Measurements from ENCODE around the gene ELK3.

Gene ELK3

DNA sequence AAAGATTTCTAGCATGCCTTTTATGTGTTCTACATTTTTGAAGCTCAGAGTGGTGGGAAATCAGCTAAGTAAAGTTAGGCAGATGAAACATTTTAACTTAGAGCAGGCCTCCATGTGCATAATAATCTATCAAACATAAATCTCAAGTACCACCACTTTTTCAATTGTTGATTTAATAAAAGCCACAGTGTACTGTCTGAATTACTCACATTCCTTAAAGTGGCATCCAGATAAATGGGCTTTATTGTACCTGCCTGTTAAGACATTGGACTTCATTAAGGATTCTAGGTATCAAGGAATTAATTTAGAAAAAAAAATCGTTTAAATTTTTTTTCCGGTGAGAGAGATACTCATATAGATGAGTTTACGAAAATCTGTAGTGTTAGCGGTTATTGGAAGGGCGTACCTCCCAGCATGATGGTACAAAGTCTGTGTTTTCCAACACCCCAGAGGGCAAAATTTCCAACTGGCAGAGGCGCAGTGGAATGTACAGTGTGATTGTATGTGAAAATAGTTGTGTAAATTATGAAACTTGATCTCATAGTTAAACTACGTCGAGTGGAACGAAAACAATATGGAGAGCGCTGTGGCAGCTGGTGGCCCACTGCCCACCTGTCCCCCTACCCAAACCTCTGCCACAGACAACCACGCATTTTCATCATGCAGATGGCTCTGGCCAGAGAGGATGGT is 25.0 kb downstream of the ELK3 start (continued):
- TF ChIP-seq ZNF366 (tag by site-specific recombination; conservative IDR thresholded peaks at IDR 0.05): no peak
- TF ChIP-seq MYNN (tag by site-specific recombination; IDR thresholded peaks at IDR 0.05; ENCODE audit: borderline replicate concordance): no peak
- no peak for TF ChIP-seq KLF16 (tag by site-specific recombination; IDR thresholded peaks at IDR 0.05)

DNA sequence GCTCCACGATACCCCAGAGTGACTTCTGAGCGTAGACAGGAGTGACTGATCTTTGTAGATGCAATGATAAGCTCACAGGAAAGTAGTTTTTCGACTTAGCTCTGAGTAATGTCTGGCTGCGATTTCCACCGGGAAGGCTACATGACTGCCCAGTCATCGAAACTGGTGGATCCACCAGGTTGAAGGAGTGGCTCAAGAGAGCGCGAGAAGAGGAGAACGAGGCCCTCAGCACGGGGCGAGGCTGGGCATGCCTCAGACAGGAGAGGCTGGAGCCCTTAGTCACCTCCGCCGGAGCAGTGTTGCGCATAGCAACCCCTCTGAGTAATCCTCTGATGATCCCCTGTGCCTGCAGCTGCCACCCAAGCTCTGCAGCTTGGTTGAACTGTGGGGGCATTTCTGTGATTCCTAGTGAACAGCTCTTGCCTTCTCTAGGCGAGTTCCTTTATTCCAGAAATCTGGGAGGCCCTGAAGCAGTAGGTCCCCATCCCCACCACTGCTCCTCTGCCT is 25.6 kb downstream of the ELK3 start:
- Histone ChIP-seq H3K36me3 (ENCODE audit: control insufficient read depth in 2 of 2, insufficient read depth in 1 of 2, low read length in 2 of 2) (peaks cover 0 to 5% of the 10 kb centered on the region in 2 experiments; a peak in 1 of 3 replicates), H3K4me1 (ENCODE audit: control insufficient read depth, insufficient read depth, low read length) (no peaks in the 10 kb centered on the region), H3K27ac (ENCODE audit: extremely low read depth, low read depth, low read length) (no peak overlapping the region), H3K4me3 (ENCODE audit: low read depth, low read length) (no peak overlapping the region), H3K9me3 (ENCODE audit: control insufficient read depth, insufficient read depth, low read depth, low read length) (no peaks in the 10 kb centered on the region)
- ChIA-PET POLR2A (interaction anchor here (0.6 kb wide), 1 partner anchor 1200 kb away, joined by 3 read pairs; no protein-coding TSS in a partner anchor), CTCF (interaction anchor here (0.5 to 1.5 kb wide), 3 partner anchors 29 to 370 kb away, joined by 4 to 6 read pairs (median 6); no protein-coding TSS in a partner anchor)
- TF ChIP-seq ZNF239 (tag by site-specific recombination; IDR thresholded peaks at IDR 0.05): no peak
- TF ChIP-seq, protein P1, sequence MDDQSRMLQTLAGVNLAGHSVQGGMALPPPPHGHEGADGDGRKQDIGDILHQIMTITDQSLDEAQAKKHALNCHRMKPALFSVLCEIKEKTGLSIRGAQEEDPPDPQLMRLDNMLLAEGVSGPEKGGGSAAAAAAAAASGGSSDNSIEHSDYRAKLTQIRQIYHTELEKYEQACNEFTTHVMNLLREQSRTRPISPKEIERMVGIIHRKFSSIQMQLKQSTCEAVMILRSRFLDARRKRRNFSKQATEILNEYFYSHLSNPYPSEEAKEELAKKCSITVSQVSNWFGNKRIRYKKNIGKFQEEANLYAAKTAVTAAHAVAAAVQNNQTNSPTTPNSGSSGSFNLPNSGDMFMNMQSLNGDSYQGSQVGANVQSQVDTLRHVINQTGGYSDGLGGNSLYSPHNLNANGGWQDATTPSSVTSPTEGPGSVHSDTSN (CRISPR knock-in tag; IDR thresholded peaks at IDR 0.05): no peak
- no peak for TF ChIP-seq KLF16 (tag by site-specific recombination; IDR thresholded peaks at IDR 0.05)
- TF ChIP-seq ZNF16 (tag by site-specific recombination; IDR thresholded peaks at IDR 0.05; ENCODE audit: low read depth): no peak
- TF ChIP-seq, protein P2, sequence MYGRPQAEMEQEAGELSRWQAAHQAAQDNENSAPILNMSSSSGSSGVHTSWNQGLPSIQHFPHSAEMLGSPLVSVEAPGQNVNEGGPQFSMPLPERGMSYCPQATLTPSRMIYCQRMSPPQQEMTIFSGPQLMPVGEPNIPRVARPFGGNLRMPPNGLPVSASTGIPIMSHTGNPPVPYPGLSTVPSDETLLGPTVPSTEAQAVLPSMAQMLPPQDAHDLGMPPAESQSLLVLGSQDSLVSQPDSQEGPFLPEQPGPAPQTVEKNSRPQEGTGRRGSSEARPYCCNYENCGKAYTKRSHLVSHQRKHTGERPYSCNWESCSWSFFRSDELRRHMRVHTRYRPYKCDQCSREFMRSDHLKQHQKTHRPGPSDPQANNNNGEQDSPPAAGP (tag by site-specific recombination; IDR thresholded peaks at IDR 0.05): no peak
- no peak for TF ChIP-seq SP3 (tag by site-specific recombination; IDR thresholded peaks at IDR 0.05)

DNA sequence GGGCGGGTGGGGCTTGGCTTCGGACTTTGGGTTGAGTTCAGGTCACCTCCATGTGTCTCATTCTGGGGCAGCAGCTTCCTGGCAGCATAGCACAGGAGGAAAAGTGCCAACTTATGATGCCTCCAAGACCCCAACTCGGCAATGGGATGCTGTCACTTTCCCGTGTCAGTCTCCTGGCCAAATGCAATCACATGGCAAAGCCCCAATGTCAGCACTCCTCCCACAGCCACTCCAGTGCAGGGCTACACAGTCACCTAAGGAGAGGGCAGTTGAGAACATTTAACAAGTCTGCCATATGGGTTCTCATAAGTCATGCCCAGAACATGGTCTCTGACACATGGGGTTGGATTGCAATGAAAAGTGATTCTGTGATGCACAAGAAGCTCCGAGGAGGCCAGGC is 26.7 kb downstream of the ELK3 start:
- ChIA-PET POLR2A (no interaction called here), CTCF (interaction anchor here (1.5 kb wide), 1 partner anchor 296 kb away, joined by 6 read pairs; no protein-coding TSS in a partner anchor)
- Histone ChIP-seq H3K36me3 (ENCODE audit: control insufficient read depth in 2 of 2, insufficient read depth in 1 of 2, low read length in 2 of 2) (peaks cover 0 to 6% of the 10 kb centered on the region in 2 experiments; a peak in 1 of 3 replicates), H3K4me1 (ENCODE audit: control insufficient read depth, insufficient read depth, low read length) (no peaks in the 10 kb centered on the region), H3K4me3 (ENCODE audit: low read depth, low read length) (no peak overlapping the region), H3K27ac (ENCODE audit: extremely low read depth, low read depth, low read length) (no peak overlapping the region), H3K9me3 (ENCODE audit: control insufficient read depth, insufficient read depth, low read depth, low read length) (no peaks in the 10 kb centered on the region)
- TF ChIP-seq SCRT1 (tag by site-specific recombination; IDR thresholded peaks at IDR 0.05; ENCODE audit: borderline replicate concordance): no peak
- TF ChIP-seq ZNF747 (tag by site-specific recombination; IDR thresholded peaks at IDR 0.05): no peak
- TF ChIP-seq ZNF658 (tag by site-specific recombination; IDR thresholded peaks at IDR 0.05): no peak
- TF ChIP-seq ZNF473 (tag by site-specific recombination; IDR thresholded peaks at IDR 0.05): no peak
- TF ChIP-seq, protein P3, sequence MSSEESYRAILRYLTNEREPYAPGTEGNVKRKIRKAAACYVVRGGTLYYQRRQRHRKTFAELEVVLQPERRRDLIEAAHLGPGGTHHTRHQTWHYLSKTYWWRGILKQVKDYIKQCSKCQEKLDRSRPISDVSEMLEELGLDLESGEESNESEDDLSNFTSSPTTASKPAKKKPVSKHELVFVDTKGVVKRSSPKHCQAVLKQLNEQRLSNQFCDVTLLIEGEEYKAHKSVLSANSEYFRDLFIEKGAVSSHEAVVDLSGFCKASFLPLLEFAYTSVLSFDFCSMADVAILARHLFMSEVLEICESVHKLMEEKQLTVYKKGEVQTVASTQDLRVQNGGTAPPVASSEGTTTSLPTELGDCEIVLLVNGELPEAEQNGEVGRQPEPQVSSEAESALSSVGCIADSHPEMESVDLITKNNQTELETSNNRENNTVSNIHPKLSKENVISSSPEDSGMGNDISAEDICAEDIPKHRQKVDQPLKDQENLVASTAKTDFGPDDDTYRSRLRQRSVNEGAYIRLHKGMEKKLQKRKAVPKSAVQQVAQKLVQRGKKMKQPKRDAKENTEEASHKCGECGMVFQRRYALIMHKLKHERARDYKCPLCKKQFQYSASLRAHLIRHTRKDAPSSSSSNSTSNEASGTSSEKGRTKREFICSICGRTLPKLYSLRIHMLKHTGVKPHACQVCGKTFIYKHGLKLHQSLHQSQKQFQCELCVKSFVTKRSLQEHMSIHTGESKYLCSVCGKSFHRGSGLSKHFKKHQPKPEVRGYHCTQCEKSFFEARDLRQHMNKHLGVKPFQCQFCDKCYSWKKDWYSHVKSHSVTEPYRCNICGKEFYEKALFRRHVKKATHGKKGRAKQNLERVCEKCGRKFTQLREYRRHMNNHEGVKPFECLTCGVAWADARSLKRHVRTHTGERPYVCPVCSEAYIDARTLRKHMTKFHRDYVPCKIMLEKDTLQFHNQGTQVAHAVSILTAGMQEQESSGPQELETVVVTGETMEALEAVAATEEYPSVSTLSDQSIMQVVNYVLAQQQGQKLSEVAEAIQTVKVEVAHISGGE (tag by site-specific recombination; conservative IDR thresholded peaks at IDR 0.05; ENCODE audit: low read depth): no peak
- TF ChIP-seq ZNF626 (tag by site-specific recombination; IDR thresholded peaks at IDR 0.05): no peak

All from HEK293 (cell line).